OCI-LY7 (cell line): ENCODE measurements around the gene PDSS1.

Source experiments
- EZH2phosphoT487 ChIP-seq: fragments of 200-600 bp; sonication (generic); IDR thresholded peaks from 2 replicates; pipeline ENCODE4 v1.6.1; 2018; ENCODE audit warnings: low read depth, borderline replicate concordance, mild to moderate bottlenecking, mixed run types, antibody characterized with exemption, low read length, moderate library complexity, mixed read lengths
- TF ChIP-seq, protein P1 (sequence below): fragments of 200-600 bp; sonication (generic); conservative IDR thresholded peaks from 2 replicates; pipeline ENCODE4 v1.5.1; 2014; ENCODE audit warnings: mild to moderate bottlenecking, antibody characterized with exemption, low read length, moderate library complexity, mixed read lengths

- TF ChIP-seq, protein P1, sequence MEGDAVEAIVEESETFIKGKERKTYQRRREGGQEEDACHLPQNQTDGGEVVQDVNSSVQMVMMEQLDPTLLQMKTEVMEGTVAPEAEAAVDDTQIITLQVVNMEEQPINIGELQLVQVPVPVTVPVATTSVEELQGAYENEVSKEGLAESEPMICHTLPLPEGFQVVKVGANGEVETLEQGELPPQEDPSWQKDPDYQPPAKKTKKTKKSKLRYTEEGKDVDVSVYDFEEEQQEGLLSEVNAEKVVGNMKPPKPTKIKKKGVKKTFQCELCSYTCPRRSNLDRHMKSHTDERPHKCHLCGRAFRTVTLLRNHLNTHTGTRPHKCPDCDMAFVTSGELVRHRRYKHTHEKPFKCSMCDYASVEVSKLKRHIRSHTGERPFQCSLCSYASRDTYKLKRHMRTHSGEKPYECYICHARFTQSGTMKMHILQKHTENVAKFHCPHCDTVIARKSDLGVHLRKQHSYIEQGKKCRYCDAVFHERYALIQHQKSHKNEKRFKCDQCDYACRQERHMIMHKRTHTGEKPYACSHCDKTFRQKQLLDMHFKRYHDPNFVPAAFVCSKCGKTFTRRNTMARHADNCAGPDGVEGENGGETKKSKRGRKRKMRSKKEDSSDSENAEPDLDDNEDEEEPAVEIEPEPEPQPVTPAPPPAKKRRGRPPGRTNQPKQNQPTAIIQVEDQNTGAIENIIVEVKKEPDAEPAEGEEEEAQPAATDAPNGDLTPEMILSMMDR: no peak
- no peak for TF ChIP-seq EZH2phosphoT487
Observed at GRCh38 chr10:26746061-26746460, 48.6 kb downstream of the PDSS1 start.
